ENCODE data around the gene ADGRF3.
"Not testable (repeated sequence)": the region's sequence is repeated elsewhere in the genome, so short reads cannot be mapped to it uniquely, and the experiment has no call there.

DNA sequence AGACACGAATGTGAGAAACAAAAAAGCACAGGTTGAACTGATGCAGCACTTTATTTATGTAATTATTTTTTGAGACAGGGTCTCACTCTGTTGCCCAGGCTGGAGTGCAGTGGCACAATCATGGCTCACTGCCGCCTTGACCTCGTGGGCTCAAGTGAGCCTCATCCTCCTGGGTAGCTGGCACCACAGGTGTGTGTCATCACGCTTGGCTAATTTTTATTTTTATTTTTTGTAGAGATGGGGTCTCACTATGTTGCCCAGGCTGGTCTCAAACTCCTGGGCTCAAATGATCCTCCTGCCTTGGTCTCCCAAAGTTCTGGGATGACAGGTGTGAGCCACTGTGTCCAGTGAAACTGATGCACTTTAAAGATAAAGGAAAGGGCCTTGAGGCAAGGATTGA is 17.5 kb downstream of the ADGRF3 start:
- not testable (repeated sequence) for TF ChIP-seq EZH2 (IDR thresholded peaks at IDR 0.05; ENCODE audit: borderline replicate concordance, low read length)
- TF ChIP-seq, protein P1, sequence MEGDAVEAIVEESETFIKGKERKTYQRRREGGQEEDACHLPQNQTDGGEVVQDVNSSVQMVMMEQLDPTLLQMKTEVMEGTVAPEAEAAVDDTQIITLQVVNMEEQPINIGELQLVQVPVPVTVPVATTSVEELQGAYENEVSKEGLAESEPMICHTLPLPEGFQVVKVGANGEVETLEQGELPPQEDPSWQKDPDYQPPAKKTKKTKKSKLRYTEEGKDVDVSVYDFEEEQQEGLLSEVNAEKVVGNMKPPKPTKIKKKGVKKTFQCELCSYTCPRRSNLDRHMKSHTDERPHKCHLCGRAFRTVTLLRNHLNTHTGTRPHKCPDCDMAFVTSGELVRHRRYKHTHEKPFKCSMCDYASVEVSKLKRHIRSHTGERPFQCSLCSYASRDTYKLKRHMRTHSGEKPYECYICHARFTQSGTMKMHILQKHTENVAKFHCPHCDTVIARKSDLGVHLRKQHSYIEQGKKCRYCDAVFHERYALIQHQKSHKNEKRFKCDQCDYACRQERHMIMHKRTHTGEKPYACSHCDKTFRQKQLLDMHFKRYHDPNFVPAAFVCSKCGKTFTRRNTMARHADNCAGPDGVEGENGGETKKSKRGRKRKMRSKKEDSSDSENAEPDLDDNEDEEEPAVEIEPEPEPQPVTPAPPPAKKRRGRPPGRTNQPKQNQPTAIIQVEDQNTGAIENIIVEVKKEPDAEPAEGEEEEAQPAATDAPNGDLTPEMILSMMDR (conservative IDR thresholded peaks at IDR 0.05 in 1 of 2, IDR thresholded peaks at IDR 0.05 in 1 of 2; ENCODE audit: extremely low read depth in 1 of 2, insufficient read depth in 1 of 2, low read depth in 1 of 2, low read length in 2 of 2) = not testable (repeated sequence)
